Measurements from ENCODE around the gene PTPRG.
"Not testable (repeated sequence)": the region's sequence is repeated elsewhere in the genome, so short reads cannot be mapped to it uniquely, and the experiment has no call there.

PTPRG gene

DNA sequence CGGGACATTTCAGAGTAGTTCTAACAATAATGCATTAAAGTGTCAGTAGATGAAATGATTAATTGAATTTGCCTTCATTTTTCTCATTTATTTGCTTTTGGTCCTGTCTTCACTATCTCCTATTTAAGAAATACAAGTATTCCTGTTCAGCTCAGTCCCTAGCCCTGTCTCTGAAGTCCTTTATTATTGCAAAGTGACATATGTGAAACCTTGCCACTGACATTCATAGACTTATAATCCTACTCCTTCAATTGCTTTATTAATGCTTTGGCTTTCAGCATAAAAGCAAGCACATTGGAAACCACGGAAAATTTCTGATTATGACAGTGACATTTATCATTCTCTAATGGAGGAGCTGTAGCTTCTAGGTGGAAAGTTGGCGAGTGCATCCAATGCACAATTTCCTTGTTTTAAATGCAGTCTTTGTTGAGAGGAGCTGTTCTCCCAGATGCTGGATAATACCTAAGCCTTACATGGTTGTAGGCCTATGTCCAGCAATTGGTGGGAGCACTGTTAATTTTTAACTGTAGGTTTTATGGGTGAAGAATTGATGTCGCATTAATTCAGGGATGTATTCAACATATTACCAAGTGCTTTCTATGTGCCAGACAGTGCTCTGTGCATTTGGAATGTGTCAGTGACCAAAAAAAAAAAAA is 474.2 kb downstream of the PTPRG start:
- DNase-seq = no peak

GRCh38 chr3:62036726-62037125 is 475.4 kb downstream of the PTPRG start:
- DNase-seq = no peak

GRCh38 chr3:62038798-62039197 is 477.4 kb downstream of the PTPRG start:
- DNase-seq = not testable (repeated sequence)

- DNase-seq = no peak
Observed at GRCh38 chr3:62039586-62039985, 478.2 kb downstream of the PTPRG start.

DNA sequence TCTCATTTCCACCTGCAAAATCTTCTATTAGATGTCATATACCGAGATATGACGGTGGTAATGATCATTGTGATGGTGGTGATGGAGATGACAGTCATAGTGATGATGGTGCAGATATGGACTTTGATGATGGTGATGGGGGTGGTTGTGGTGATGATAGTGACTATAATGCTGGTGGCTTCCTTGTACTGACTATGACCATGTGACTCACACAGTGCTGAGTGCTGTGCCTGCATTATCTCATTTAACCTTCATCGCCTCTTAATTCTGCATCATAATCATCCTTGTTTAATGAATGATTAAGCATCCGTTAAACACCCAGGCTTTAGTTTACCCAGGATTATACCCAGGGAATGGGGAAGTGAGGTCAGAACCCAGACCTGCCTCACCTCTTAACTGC is 480.3 kb downstream of the PTPRG start:
- DNase-seq = no peak

DNA sequence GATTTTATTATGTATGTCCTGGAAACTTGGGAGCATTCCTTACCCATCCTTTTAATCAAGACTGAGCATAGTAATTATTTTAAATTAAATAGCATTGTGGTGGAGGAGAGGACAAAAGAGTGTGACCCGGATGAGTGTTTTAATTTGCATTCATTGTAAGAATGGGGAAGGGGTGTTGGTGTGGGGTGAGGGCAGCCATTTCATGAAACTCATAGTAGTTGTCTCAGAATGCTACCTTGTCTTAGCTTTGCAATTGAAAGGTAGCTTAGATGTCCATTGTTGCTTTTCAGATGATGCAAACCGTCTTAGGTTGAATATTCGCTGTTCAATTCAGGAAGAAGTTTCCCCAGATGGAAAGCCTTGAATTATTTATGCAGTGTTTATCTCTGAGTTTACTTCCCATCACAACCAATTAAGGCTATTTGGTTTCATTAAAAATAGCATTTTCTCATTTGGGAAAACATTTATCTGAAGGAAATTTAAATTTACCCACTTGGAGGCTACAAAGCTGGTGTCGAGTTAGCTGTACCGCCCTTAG is 483.6 kb downstream of the PTPRG start:
- DNase-seq = no peak

DNA sequence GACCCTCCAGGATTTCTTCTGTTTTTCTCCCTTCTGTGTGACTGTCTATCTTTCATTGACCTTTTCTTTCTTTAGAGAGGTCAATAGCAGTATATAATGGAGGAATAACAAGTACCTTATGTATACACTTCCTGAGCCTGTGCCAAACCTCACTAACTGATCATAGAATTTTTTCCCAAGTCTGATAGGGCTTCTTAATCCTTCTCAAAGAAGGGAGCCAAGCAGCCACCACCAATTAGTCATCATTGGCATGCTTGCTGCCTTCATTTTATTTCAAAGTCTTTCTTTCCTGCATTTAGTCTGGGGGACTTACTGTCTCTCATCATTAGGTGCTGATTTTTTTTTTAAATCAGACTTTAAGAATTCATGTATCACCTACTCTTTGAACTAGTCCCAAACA is 485.0 kb downstream of the PTPRG start:
- DNase-seq = no peak

- no peak for DNase-seq
Observed at GRCh38 chr3:62048577-62048976, 487.2 kb downstream of the PTPRG start.

GRCh38 chr3:62049033-62049432 is 487.7 kb downstream of the PTPRG start:
- no peak for DNase-seq

GRCh38 chr3:62051506-62051905 is 490.1 kb downstream of the PTPRG start:
- no peak for DNase-seq

GRCh38 chr3:62052331-62052730 is 491.0 kb downstream of the PTPRG start:
- no peak for DNase-seq

- DNase-seq = no peak
Observed at GRCh38 chr3:62056658-62057057, 495.3 kb downstream of the PTPRG start.

DNA sequence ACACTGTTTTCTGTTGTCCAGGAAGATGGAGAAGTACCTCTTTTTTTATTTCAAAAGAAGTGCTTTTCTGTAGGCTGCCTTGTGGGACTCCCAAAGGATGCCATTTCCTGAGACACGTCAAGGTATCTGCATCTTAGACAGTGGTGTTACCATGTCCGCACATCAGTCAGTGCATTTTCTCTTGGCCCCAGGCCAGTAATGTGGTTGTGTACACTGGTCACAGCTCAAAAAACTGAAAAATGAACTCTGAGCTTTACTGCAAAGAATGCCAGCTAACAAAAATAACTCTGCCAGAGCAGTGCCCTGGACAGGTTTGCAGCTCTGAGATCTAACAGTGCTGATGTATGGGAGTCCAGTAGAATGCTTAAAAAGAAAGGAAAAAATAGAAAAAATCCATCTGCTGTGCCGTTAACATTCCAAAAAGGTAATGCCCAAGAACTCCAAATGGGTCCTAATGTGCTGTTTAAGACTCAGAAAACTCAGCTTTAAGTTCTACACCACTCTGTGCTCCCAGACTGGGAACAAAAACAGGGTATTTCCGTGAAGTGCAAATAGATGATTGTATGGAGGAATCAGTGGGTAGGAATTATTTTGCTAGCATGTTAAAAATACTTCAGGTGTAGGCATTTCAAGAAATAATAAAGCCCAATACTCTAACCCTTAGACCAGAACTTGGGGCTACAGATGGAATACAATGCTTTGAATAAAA is 496.1 kb downstream of the PTPRG start:
- no peak for DNase-seq

GRCh38 chr3:62065985-62066693 is 504.8 kb downstream of the PTPRG start:
- no peak for DNase-seq

DNA sequence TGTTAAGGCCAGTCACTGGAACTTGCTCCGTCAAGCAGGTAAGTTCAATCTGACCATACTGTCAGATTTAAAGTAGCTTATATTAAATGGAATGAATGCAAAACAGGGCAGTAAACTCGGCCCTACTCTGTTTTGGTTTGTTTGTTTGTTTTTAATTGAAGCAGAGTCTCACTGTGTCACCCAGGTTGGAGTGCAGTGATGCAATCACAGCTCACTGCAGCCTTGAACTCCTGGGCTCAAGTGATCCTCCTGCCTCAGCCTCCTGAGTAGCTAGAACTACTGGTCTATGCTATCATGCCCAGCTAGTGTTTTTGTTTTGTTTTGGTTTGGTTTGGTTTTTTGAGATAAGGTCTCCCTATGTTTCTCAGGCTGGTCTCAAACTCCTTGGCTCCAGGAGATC is 507.0 kb downstream of the PTPRG start:
- DNase-seq = no peak

DNA sequence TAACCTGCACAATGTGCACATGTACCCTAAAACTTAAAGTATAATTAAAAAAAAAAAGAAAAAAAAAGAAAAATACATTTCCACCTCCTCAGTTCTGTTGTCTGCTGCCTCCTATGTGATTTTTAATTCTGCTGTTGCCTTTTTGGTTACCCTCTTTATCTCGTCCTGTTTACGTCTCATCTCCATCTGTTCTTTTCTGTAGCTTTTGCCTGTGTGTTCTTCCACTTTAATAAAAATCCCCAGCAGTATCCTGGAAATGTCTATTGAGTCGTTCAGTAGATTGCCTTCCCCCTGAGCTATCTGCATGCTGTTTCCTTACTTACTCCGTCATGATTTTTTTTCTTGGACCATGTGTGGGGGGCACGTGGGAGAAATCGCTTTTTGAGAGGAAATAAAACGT is 509.5 kb downstream of the PTPRG start:
- DNase-seq = no peak

DNA sequence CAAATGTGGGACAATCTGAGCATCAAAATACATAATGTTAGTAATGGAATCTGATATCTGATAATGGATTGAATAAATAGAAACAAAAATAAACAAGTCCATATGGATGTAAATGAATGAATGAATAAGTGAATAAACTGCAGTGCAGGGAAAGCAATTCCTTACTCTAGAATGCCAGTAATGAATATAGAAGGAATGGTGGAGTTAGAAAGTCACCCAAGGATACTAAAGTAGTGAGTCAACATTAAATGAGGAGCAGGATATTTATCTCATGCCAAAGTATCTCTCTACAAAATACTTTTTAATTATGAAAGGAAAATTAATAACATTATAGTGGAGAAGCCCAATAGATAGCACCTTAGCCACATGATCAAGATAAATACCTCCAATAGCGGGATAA is 511.7 kb downstream of the PTPRG start:
- no peak for DNase-seq

GRCh38 chr3:62084558-62084957 is 523.2 kb downstream of the PTPRG start:
- DNase-seq = no peak

DNA sequence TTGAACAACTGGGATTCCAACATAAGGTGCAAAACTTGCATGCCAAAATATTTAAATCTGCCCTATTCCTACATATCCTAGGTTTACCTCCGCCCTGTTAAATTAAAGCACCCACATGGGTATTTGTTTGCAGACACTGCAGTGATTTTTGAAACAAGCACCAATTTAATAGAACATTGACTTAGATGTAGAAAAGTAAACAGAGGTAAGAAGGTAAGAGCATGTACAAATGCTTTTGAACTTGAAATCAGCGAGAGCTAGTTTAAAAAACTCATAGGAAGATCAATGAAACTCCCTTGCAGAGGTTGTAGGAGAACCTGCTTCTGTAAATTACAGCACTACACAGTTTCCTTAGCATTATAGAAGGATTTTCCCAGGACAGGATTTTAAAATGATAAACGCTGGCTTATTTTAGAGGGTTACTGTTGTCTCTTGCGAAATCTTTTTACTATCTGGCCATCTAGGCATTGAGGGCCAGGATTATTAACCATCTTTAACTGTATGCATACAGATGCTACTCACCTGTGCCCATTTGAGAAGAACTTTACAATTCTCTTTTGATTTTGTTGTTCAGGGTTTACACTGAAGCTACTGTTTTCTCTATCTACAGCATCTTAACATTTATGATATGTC is 527.2 kb downstream of the PTPRG start:
- DNase-seq = no peak

DNA sequence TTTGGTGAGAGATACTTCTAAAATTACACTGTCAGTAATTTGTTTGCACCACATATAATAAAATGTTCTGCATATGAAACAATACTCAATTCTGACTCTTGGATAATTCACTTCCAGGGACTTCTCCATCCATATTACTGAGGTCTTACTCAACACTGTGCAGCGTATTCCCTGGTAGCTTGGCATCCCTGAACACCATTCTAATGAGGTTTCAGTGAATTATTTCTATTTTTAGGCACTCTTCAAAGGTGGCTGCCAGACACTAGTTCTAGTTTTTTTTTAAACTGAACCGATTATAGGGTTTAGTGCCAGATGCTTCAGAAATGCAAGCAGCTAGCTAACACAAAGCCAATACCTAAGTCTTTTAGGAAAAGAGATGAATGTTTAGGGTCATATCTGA is 528.7 kb downstream of the PTPRG start:
- DNase-seq = no peak

GRCh38 chr3:62090519-62090918 is 529.1 kb downstream of the PTPRG start:
- no peak for DNase-seq

- DNase-seq = no peak
Observed at GRCh38 chr3:62093025-62093424, 531.7 kb downstream of the PTPRG start.

DNA sequence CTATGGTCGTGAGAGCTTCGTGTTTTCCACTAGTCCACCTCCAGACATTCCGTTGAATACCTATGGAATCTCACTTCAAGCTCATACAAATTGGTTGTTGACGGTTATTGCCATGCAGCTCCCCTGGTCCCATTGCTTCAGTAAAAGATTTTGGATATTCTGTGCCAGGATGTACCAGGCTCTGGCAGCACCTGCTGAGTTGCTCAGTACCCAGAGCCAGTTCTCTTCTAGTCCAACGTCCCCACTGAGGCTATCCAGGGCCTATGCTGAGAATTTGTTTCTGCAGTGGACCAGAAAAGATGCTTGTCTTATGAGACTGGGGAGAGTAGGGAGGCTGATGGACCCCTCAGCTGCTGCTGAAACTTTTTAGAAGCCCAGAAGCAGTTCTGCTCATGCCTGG is 533.1 kb downstream of the PTPRG start:
- DNase-seq = no peak

DNA sequence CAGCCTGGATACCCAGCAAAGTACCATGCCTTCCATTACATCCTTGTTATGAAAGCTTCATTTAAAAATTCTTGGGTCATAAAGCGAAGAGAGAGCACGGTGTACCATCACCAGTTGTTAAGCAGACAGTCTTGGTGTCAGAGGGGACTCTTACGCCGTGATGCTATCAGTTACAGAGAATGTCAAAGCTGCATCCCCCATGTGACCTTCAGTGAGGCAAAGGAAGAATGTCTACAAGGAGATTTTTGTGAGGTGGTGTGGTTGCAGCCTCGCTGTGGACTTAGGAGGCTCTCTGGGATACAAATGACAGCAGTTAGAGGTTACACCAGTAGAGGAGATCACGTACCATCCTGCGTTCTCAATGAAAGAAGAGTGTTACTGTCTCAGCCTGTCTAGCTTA is 533.7 kb downstream of the PTPRG start:
- no peak for DNase-seq

Measured in NCI-H2227 treated with DMSO at 0.1 percent for 48 hours (cell line).